Activated T-cell treated with anti-CD3 and anti-CD28 coated beads, Interleukin-2, amount 50 U/mL, for 48 hours (primary cell): ENCODE data around the gene RPLP2.

ENCODE experiments used
- DNase-seq, 2 experiments: peaks; one replicate each; pipeline ENCODE4 v3.0.0-alpha.2; 2020

RPLP2 gene

GRCh38 chr11:837189-837989, 27.6 kb downstream of the RPLP2 start:
- DNase-seq: peak in 1 of 2 experiments; percentile 19

- DNase-seq: no peak
Observed at GRCh38 chr11:837990-838307, 28.2 kb downstream of the RPLP2 start.

DNA sequence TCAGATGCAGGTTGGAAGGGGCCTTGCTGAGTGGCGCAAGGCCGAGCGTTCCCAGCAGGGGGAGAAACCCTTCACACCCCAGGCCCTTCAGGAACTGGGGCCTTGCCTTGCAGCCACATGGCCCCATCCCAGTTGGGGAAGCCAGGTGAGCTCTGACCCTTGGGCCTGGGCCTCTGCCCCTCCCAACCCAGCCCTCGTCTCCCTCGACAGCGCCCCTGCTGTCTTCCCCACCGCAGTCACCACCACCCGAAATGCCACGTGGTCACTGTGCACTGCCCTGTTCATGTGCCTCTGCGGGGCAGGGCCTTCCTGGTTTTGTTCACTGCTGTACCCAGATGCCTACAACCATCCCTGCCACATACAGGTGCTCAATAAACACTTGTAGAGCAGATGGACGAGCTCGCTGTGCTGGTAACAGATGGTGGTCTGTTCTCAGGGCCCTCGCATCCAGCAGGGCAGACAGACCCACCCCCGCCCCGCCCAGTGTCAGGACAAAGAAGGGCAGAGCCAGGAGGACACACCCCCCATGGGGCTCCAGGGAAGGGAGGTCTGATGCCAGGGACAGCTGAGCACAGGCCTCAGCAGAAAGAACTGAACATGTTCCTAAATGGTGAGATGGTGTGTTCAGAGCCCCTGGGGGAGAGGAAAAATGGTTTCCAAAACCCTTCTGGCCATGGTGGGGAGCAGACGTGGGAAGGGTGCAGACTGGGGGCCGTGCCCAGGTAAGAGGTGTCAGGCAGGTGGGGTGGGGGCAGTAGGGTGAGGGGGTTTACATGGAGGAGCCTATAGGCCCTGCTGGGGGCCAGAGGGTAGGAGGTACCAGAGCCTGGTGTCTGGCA, 28.9 kb downstream of the RPLP2 start:
- no peak for DNase-seq

DNA sequence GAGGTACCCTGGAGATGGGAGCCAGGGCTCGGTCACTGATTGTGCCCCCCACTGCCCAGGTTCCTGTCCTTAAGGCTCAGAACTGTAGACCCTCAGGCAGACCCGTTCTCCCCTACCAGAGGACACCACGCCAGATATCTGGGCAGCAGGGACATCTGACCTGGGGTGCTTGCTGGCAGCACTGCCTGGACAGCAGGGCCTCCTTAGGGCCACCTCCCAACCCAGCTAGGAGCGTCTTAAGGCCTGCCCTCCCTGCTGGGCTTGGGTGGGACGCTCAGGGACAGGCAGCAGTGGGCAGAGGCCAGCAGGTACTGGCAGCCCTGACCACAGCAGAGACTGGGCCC, 29.5 kb downstream of the RPLP2 start:
- no peak for DNase-seq

- DNase-seq: no peak
Observed at GRCh38 chr11:839875-840617, 30.3 kb downstream of the RPLP2 start.

- peak in 1 of 2 experiments; percentile 44 for DNase-seq
Observed at GRCh38 chr11:841981-842369, 32.2 kb downstream of the RPLP2 start.

DNA sequence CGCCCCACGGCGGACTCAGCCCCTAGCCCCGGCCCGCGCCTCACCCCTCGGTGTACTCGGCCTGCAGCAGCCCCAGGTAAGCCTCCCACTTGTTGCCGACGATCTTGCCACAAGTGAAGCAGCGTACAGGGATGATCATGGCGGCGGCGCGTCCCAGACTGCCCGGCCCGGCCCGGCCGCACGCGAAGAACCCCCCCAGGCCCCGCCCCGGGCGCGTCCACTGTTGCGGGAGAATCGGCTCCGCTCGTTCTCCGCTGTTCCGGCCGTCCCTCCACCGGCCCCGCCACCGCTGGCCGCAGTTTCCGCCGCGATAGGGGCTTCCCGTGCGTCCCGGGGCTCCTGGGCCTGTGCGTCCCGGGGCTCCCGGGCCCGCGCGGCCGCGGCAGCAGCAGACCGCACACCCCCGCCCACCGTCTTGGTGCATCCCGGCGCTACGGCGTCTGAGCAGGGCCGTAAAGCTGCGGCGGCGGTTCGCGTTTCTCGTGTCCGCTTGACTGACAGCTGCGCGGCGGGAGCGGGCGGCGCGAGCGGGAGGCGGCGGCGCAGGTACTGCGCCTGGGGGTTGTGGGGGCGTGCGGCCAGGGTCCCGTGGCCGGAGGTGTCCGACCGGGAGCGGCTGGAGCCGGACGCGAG, 32.7 kb downstream of the RPLP2 start, which contains the start of the genes POLR2L and TSPAN4:
TSS of gene POLR2L (minus strand) at position 160 of the 633 bp plus-strand sequence. CDS start at position 139, 21 bp downstream.
TSS of gene TSPAN4 (plus strand) at position 483 of the 633 bp plus-strand sequence. CDS start 7,453 bp downstream, outside the sequence.
- peak; percentile 90 to 93 for DNase-seq

DNA sequence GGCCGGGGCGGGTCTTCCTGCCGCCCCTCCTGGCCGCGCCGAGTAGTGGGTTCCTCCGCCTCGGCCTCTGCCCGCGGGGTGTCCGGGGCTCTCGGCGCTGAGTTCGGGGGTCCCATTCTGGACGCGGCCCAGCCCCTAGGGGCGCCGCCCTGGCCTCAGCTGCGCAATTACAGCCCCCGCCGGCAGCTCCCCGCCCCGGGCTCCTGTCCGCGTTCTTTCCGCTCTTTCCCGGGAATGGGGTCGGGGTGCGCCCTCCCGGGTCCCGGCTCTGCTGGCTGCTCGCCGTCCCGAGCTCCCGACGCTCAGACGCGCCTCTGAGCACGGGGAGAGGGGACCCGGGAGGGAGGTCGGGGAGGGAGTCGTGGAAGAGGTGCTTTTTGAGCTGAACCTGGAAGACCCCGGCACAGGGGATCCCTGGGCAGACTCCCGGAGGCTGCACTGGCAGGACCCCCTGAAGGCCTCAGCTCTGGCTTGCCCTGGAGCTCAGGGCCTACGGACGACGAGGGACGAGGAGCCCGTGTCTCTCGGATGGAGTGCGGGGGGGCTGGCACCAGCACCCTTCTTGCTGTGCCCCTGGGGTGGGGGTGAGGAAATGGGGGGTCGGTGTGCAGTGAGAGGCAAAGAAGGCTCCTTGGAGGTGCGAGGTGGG, 33.4 kb downstream of the RPLP2 start:
- no peak for DNase-seq

GRCh38 chr11:843818-844692, 34.3 kb downstream of the RPLP2 start:
- DNase-seq: no peak

DNA sequence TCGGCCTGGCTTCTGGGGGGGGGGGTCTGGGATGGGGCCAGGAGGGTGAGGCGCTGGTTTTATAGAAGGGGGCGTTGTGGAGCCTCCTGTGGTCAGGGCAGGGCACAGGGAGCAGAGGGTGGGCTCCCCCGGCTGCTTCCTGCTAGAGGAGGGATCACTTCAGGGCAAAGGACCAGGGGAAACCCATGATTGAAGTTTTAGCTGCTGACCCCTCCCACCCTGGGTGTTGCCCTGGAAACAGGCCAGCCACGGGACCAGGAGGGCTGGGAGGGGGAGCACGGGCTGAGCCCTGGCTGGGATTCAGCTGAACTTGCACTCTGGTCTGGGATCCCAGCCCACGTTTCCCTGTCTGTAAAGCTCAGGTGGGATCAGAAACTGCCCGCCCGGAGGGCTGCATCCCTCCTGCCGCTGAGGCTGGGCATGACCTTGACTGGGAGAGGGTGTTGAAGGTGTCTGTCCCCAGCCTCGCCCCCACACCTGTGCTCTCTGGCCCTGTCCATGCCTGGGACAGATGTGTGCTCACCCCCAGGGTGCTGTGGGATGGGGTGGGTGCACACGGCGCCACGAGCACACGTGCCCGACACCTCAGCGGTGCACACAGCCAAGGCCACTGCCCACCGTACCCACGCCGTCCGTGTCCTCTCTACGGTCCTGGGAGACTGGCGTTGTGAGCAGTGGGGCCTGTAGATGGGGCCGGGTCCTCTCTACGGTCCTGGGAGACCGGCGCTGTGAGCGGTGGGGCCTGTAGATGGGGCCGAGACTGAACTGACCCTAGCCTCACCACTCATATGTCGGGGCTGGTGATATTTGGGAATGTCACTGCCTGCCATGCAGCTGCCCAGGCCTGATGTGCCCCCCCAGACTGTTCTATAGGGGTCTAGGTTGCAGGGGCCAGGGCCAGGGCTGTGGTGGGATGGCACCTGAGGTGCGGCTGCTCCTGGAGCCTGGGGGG, 35.2 kb downstream of the RPLP2 start:
- DNase-seq: no peak

- DNase-seq: no peak
Observed at GRCh38 chr11:845872-846495, 36.2 kb downstream of the RPLP2 start.

DNA sequence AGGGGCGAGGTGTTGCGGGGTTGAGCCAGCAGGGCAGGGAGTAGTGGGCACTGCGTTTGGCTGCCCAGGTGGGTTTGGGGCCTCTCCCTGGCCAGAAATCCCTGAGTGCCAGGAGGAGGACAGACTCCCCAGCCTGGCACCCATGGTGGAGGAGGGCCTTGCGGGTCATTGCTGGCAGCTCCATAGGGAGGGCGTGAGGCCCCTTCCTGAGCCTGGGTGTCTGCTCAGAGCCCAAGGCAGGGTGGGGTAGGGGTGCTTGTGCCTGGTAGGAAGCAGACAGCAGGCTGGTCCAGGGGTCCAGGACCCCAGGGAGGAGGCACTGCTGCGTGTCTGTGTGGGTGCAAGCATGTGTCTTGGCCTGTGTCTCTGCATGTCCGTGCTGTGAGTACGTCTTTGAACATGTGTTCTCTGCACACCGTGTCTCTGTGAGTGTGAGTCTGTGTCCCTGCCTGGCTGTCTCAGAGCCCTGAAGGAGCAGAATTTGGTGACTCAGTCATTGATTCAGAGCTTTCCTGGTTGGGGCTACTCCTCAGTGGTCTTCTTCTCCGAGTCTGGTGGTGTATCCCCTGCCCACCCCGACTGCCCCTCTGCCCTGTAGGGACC, 36.8 kb downstream of the RPLP2 start:
- DNase-seq: no peak

DNA sequence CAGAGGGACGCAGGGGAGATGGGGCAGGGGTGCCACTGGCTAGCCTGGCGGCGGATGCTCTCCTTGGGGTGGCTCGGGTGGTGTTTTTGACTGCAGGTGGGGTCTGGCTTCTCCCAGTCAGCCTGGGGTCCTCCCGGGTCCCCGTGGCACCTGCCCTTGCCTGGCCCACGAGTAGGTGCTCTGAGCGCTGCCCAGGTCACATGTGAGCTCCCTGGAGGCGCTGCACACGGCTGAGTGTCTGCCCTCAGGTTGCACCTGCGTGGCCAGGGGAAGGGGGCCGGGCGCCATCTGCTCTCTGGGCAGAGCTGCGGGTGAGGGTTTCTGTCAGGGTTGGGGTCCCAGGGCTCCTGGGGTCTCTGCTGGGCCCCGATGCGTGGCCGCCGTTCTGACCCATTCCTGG, 38.1 kb downstream of the RPLP2 start:
- DNase-seq: no peak

DNA sequence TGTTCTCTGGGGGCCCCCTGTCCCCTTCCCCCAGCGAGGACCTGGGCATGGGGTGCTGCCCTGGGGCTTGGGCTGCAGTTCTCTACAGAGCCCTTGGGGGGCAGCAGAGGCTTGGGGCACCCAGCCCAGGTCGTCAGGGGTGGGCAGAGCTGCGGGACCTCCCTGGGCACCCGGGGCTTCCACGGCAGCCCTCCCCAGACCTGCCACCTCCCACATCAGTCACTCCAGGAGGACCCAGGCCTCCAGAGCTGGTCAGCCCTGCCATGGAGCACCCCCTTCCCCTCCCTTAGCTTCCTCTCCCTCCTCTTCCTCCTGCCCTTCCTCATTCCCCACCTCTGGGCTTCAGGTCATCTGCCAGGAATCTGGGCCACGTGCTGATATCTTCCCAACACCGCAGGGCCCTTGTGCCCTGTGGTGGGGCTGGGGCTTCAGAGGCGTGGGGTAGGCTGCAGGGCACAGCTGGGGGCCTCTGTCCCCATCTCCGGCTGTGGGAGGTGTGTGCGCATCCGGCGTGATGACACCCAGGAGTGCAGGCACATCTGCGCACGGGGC, 38.7 kb downstream of the RPLP2 start:
- DNase-seq: peak; percentile 78 to 82

GRCh38 chr11:849104-849824, 39.5 kb downstream of the RPLP2 start:
- DNase-seq: peak in 1 of 2 experiments; percentile 62

DNA sequence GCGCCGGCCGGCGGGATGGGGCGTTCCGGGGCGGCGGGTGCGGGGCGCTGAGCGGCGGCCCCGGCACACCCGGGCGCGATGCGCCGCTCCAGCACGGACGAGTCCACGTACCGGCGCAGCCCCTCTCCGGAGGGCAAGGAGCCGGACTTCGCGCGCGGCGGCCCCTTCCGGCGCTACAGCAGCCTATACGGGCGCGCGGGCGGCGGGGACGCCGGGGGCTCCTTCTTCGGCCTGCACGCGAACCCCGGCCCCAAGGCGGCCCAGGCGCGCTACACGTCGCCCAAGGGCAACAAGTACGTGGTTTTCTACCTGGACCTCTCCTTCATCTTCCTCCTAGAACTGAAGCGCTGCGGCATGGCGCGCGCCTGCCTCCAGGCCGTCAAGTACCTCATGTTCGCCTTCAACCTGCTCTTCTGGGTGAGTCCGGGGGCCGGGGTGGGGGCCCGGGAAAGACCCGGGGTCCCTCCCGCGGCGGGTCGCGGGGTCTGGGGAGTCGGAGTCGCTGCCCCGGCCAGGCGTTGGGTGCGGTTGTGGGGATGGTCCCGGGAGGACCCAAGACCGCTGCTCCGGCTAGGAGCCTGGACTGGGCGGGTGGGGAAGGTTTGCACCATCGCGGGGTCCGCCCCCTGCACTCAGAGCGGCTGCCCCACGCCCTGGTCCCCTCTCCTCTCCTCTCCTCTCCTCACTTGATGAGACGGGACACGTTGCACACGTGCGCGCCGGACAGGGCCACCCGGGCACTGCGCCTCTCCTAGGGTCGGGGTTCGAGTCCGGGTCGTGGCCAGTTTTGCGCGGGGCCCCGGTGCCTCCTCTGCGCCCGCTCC, 40.4 kb downstream of the RPLP2 start:
- DNase-seq: no peak
